AG09319 (cell line): ENCODE measurements around the gene AK9.

ENCODE experiments used
- DNase-seq: peaks from one replicate; pipeline ENCODE4 v3.0.0-alpha.2; 2010; ENCODE audit warnings: low read depth; ENCODE audit errors: extremely low read depth
- CTCF ChIP-seq: IDR thresholded peaks from 2 replicates; pipeline ENCODE4 v1.5.1; 2011; ENCODE audit warnings: low read depth, mild to moderate bottlenecking, inconsistent platforms, low read length, moderate library complexity

The AK9 gene

DNA sequence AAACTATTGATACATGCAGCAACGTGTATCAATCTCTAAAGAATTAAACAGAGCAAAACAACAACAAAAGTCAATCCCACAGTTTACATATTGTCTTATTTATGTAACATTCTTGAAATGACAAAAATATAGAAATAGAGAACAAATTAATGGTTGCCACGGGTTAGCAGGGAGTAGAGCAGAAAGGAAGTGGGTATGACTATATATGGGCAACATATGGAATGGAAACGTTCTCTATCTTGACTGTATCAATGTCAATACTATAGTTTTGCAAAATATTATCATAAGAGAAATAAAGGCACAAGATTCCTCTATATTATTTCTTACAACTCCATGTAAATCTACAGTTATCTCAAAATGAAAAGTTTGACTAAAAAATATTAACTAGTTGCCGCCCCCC is 12.8 kb downstream of the AK9 start:
- no peak for DNase-seq
- TF ChIP-seq CTCF = no peak

DNA sequence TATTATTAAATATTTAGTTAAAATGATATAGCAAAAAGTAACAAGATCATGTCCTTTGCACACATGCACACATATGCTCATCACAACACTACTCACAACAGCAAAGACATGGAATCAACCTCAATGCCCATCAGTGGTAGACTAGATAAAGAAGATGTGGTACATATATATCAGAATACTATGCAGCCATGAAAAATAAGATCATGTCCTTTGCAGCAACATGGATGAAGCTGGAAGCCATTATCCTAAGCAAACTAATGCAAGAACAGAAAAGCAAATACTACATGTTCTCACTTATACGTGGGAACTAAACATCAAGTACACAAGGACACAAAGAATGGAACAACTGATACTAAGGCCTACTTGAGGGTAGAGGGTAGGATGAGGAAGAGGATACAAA is 14.3 kb downstream of the AK9 start:
- no peak for DNase-seq
- no peak for TF ChIP-seq CTCF

DNA sequence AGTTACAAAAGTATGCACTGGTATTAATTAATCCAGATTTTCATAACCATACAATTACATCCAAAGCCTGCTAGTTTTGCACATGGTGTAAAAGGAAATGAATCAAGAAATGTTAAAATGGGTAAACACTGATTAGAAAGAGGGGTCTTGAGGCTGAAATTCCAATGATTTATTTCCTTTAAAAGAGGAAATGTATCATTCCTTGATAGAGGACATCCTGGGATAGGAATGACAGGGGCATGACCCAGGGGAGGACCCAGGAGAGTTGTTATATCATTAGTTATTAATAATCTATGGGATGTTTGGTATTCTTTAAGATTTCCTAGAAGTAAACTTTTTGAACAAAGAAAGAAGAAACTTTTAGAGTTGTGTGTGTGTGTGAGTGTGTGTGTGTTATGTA is 18.2 kb downstream of the AK9 start:
- DNase-seq = no peak

GRCh38 chr6:109672175-109672574 is 18.8 kb downstream of the AK9 start:
- no peak for TF ChIP-seq CTCF
- no peak for DNase-seq

More for the DNA sequence above, 18.2 kb downstream of the AK9 start:
- TF ChIP-seq CTCF = no peak

- DNase-seq = no peak
- TF ChIP-seq CTCF = no peak
These were observed 19.3 kb downstream of the AK9 start for GRCh38 chr6:109671733-109672132.

- TF ChIP-seq CTCF = no peak
- no peak for DNase-seq
These were observed 21.2 kb downstream of the AK9 start for GRCh38 chr6:109669811-109670210.

GRCh38 chr6:109662192-109662591 is 28.8 kb downstream of the AK9 start:
- TF ChIP-seq CTCF = no peak
- DNase-seq = no peak
